ENCODE measurements around the gene KIAA0319L.

The KIAA0319L gene

GRCh38 chr1:35535243-35535642, 22.0 kb downstream of the KIAA0319L start:
- no peak for DNase-seq

- DNase-seq = no peak
Measured at GRCh38 chr1:35533586-35533985, 23.6 kb downstream of the KIAA0319L start.

- DNase-seq = no peak
Measured at GRCh38 chr1:35532497-35533223, 24.5 kb downstream of the KIAA0319L start.

- no peak for DNase-seq
Measured at GRCh38 chr1:35531368-35531767, 25.8 kb downstream of the KIAA0319L start.

GRCh38 chr1:35530946-35531345, 26.3 kb downstream of the KIAA0319L start:
- DNase-seq = no peak

GRCh38 chr1:35530168-35530567, 27.0 kb downstream of the KIAA0319L start:
- no peak for DNase-seq

- no peak for DNase-seq
Measured at GRCh38 chr1:35524106-35524505, 33.1 kb downstream of the KIAA0319L start.

GRCh38 chr1:35519432-35519831, 37.8 kb downstream of the KIAA0319L start:
- no peak for DNase-seq

GRCh38 chr1:35518183-35518582, 39.0 kb downstream of the KIAA0319L start:
- no peak for DNase-seq

- no peak for DNase-seq
Measured at GRCh38 chr1:35511305-35511704, 45.9 kb downstream of the KIAA0319L start.

GRCh38 chr1:35509558-35509957, 47.6 kb downstream of the KIAA0319L start:
- no peak for DNase-seq

GRCh38 chr1:35507947-35508346, 49.3 kb downstream of the KIAA0319L start:
- DNase-seq = no peak

- no peak for DNase-seq
Measured at GRCh38 chr1:35506960-35507912, 50.0 kb downstream of the KIAA0319L start.

GRCh38 chr1:35505911-35506798, 51.0 kb downstream of the KIAA0319L start:
- DNase-seq = peak; percentile 8

GRCh38 chr1:35502242-35502641, 55.0 kb downstream of the KIAA0319L start:
- no peak for DNase-seq

- DNase-seq = no peak
Measured at GRCh38 chr1:35500439-35500838, 56.8 kb downstream of the KIAA0319L start.

- no peak for DNase-seq
Measured at GRCh38 chr1:35499652-35500176, 57.5 kb downstream of the KIAA0319L start.

- DNase-seq = no peak
Measured at GRCh38 chr1:35499231-35499630, 58.0 kb downstream of the KIAA0319L start.

GRCh38 chr1:35497571-35497970, 59.6 kb downstream of the KIAA0319L start:
- DNase-seq = no peak

GRCh38 chr1:35490250-35490649, 67.0 kb downstream of the KIAA0319L start:
- DNase-seq = no peak

- no peak for DNase-seq
Measured at GRCh38 chr1:35488336-35488735, 68.9 kb downstream of the KIAA0319L start.

GRCh38 chr1:35486858-35487408, 70.3 kb downstream of the KIAA0319L start:
- DNase-seq = no peak
